ENCODE results near the gene EEIG1. TPM values are rescaled to one million over a fixed set of nuclear protein-coding genes. Genes with fewer than 3 reads are reported as not detected.

Gene EEIG1
- total RNA-seq, 4 donors from 2014 or later: 71.8 to 219 (median 122) TPM

DNA sequence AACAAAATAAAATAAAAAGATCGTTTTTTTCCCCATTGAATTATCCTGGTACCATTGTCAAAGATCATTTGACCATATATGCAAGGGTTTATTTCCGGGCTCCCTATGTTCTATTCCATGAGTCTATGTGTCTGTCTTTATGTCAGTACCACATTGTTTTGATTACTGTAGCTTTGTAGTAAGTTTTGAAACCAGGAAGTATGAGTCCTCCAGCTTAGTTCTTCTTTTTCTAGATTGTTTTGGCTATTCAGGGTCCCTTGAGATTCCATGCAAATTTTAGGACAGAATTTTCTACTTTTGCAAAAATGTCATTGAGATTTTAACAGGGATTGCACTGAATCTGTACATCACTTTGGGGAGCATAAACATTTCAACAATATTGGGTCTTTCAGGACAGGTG lies 18.7 kb upstream of the EEIG1 start:
- Histone ChIP-seq H3K4me3 (no peak overlapping the region), H3K36me3 (no peaks in the 10 kb centered on the region), H3K9me3 (no peaks in the 10 kb centered on the region), H3K27ac (no peak overlapping the region), H3K4me1 (no peaks in the 10 kb centered on the region), H3K27me3 (no peaks in the 10 kb centered on the region)
- no peak for DNase-seq
- TF ChIP-seq POLR2A (IDR thresholded peaks at IDR 0.05): no peak
- TF ChIP-seq, protein P1, sequence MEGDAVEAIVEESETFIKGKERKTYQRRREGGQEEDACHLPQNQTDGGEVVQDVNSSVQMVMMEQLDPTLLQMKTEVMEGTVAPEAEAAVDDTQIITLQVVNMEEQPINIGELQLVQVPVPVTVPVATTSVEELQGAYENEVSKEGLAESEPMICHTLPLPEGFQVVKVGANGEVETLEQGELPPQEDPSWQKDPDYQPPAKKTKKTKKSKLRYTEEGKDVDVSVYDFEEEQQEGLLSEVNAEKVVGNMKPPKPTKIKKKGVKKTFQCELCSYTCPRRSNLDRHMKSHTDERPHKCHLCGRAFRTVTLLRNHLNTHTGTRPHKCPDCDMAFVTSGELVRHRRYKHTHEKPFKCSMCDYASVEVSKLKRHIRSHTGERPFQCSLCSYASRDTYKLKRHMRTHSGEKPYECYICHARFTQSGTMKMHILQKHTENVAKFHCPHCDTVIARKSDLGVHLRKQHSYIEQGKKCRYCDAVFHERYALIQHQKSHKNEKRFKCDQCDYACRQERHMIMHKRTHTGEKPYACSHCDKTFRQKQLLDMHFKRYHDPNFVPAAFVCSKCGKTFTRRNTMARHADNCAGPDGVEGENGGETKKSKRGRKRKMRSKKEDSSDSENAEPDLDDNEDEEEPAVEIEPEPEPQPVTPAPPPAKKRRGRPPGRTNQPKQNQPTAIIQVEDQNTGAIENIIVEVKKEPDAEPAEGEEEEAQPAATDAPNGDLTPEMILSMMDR (IDR thresholded peaks at IDR 0.05): no peak

DNA sequence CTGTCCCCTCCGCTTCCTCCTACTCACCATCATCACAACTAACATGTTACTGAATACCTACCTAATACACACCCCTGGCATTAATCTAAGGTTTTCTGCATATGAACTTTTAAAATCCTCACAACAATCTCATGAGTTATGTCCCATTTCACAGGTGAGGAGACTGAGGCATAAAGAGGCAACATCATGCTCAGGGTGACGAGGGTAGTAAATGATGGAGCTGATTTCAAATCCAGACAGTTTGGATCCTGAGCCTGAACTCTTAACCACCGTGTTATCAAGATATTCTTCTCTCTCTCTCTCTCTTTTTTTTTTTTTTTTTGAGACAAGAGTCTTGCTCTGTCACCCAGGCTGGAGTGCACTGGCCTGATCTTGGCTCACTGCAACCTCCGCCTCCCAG lies 12.9 kb upstream of the EEIG1 start:
- no peaks in the 10 kb centered on the region for H3K9me3 ChIP-seq
- peaks cover 5 to 7% (median 6%) of the 10 kb centered on the region in 4 donors for H3K4me1 ChIP-seq
- no peak overlapping the region for H3K27ac ChIP-seq
- H3K27me3 ChIP-seq: no peaks in the 10 kb centered on the region
- TF ChIP-seq, protein P1 (IDR thresholded peaks at IDR 0.05): no peak
- TF ChIP-seq POLR2A (IDR thresholded peaks at IDR 0.05): no peak
- DNase-seq: no peak
- H3K4me3 ChIP-seq: no peak overlapping the region
- H3K36me3 ChIP-seq: no peaks in the 10 kb centered on the region

DNA sequence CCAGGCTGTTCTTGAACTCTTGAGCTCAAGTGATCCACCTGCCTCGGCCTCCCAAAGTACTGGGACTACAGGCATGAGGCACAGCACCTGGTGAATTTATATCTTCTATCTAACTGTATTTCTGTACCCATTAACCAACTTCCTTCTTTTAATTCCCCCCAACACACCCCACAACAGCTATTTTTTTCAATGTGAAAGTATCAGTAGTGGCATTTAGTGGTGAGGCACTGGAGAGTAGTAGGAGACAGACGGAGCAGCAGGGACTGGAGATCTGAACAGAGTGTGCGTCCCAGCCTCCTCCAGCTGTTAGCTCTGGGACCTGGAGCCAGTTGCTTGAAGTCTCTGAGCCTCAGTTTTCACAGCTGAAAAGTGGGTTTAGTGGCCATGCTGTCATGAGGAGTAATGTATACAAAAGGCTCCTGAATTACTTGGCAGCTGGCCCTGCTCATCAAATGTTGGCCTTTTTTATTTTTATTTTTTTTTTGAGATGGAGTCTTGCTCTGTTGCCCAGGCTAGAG lies 11.0 kb upstream of the EEIG1 start:
- Histone ChIP-seq H3K4me3 (no peak overlapping the region), H3K36me3 (no peaks in the 10 kb centered on the region), H3K27me3 (no peaks in the 10 kb centered on the region), H3K9me3 (no peaks in the 10 kb centered on the region), H3K4me1 (peaks cover 5 to 9% (median 7%) of the 10 kb centered on the region in 4 donors), H3K27ac (peak overlapping the region; percentile 63 to 97 (median 85))
- TF ChIP-seq, protein P1 (IDR thresholded peaks at IDR 0.05): no peak
- no peak for TF ChIP-seq POLR2A (IDR thresholded peaks at IDR 0.05)
- no peak for DNase-seq

DNA sequence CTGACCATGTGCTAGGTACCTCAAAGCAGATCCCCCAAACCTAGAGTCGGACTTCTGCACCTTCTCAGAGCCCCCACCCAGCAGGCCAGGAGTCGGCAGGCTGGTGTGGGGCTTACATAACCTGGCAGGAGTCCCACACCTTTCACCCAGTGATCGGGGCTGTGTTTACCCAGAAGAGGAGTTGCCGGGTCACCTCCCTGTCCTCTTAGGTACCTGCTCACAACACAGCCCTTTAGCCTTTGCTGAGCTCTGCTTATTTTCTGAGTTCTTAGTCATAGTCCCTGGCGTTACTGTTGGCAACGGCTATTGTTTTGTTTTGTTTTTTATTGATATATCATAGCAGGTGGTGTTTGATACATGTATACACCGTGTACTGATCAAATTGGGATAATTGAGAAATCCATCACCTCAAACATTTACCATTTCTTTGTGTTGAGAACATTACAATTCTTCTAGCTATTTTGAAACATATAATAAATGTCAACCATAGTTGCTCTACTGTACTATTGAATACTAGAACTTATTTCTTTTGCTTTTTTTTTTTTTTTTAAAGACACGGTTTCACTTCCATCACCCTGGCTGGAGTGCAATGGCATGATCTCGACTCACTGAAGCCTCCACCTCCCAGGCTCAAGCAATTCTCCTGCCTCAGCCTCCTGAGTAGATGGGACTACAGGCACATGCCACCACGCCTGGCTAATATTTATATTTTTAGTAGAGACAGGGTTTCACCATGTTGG lies 10.4 kb upstream of the EEIG1 start:
- H3K4me3 ChIP-seq: peak overlapping the region in 1 of 4 donors; percentile 17
- no peaks in the 10 kb centered on the region for H3K36me3 ChIP-seq
- H3K9me3 ChIP-seq: no peaks in the 10 kb centered on the region
- TF ChIP-seq, protein P1 (IDR thresholded peaks at IDR 0.05): no peak
- no peak for TF ChIP-seq POLR2A (IDR thresholded peaks at IDR 0.05)
- no peaks in the 10 kb centered on the region for H3K27me3 ChIP-seq
- peaks cover 5 to 9% (median 7%) of the 10 kb centered on the region in 4 donors for H3K4me1 ChIP-seq
- peak in 2 of 3 donors; percentile 91 for DNase-seq
- H3K27ac ChIP-seq: peak overlapping the region; percentile 63 to 97 (median 85)

DNA sequence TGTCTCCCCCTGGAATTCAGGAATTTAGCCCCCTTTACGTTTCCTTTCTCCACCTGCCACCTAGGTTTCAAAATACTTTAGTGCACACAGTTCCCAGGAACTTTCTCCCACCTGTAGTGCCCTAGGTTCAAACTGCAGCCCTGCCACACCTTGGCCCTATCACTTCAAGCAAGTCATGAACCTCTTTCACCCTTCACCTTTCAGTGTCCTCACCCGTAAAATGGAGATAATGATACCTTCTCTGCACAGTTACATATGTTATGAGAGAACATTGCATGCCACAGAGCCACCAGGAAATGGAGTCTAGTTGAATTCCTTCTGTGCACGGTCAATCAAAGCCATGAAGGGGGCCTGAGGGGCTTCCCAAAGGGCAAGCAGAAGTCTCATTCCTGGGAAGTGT lies 9.8 kb upstream of the EEIG1 start:
- H3K9me3 ChIP-seq: no peaks in the 10 kb centered on the region
- H3K27me3 ChIP-seq: no peaks in the 10 kb centered on the region
- no peak for TF ChIP-seq POLR2A (IDR thresholded peaks at IDR 0.05)
- TF ChIP-seq, protein P1 (IDR thresholded peaks at IDR 0.05): peak in 3 of 6 experiments; percentile 30 to 45 (median 35)
- H3K4me1 ChIP-seq: peaks cover 5 to 9% (median 7%) of the 10 kb centered on the region in 4 donors
- no peak for DNase-seq
- no peaks in the 10 kb centered on the region for H3K36me3 ChIP-seq
- H3K4me3 ChIP-seq: peak overlapping the region in 1 of 4 donors; percentile 17
- H3K27ac ChIP-seq: peak overlapping the region; percentile 54 to 97 (median 85)

Data from Peyer's patch (tissue), 4 donors.